NCI-H446 (cell line): ENCODE measurements around the gene TTLL8.
"Not testable (repeated sequence)": the region's sequence is repeated elsewhere in the genome, so short reads cannot be mapped to it uniquely, and the experiment has no call there.

Experiments
- DNase-seq, 2 experiments: peaks; one replicate each; lab custom pipeline; 2025; lab: John Stamatoyannopoulos, UW

The TTLL8 gene

DNA sequence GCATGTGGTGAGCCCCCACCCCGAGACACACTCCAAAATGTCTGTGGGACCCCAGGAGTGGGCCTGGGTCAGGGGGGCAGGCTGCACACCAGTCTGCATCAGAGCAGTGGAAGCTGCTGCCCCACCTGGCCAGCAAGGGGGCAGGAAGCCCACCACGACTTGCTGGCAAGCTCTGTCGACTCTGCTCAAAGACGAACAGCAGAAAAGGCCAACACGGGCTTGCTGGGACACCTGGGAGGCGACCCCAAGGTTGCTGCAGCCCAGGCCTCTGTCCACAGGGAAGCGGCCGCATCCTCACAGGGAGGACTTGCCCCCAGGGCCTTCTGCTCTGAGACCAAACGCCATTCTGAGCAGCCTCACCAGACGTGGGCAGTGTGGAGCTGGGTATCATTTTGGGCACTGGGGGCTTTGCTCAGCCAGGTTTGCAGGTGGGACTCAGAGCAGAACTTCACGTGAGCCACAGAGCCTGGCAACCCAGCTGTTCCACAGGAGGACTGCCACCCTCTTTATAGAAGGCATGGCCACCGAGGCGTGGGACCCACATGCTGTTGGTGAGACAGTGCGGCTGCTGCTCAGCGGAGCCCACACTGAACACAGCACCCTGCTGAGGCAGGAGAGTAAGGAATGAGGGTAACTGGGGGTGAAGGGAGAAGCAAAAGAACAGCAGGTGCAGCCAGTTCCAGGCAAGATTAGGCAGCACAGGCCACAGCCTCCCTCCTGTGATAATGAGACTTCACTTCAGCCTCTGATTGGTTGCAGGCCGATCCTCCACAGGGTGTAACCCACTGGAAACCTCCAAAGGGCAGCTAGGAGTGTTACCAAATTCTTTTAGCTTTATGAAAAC is 56.5 kb downstream of the TTLL8 start:
- no peak for DNase-seq

DNA sequence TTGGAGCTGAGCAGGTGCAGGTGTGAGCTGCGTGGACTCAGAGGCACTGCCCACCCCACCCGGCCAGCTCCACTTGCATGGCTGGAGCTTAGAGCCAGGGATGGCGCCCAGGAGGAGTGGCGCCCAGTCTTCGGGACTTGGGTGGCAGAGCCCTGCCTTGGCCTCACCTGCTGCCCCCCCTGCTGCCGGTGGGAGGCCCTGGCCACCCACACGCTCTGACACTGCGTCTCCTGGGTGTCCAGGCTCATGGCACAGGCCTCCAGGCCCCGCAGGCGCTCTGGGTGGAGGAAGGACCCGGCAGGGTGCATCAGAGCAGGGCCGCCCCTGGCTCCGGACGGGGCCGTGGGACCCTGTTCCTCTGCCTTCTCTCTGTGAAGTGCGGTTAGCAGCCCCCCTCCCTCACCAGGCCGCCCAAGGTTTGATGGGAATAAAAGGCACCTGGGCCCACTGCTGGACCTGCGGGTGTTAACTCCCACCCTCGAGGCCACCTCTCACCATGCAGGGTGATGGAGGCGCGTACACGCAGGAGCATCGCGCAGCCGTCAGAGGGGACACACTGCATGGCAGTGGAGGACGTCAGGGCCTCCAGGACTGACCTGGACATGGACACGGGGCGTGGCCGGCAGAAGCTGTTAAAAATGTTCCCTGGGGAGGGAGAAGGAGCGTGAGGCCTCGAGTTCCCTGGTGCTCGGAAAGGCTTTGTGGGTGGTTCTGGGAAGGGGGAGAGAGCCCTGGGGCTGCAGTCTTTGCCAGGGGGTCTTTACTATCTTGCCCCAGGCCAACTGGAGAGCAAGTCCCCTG is 57.3 kb downstream of the TTLL8 start:
- DNase-seq: no peak

DNA sequence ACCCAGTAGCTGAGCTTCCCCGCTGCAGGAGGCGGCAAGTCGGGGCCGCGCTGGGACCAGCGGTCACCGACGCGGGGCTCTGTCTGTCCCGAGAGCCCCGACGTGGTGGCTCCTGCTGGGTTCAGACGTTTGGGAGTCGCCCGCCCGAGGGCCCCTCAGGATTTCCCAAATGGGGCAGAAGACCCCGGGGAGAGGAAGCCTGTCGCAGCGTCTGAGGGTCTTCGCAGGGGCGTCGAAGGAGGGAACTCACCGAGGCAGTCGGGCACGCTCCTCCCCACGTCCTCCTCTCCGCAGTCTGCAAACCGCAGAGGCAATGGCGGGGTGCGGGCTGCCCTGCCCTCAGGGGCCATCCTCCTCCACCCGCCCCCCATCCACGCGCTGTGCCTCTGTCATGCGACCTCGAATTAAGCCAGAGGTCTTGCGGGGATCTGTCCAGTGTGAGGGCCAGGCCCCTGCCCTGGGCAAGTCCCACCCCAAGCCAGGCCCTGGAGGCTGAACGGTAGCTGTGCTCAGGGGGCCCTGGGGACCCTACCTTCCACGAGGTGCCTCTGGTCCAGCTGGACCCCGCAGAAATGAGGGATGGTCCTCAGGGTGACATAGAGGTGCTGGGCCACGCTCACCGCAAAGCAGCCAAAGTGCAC is 58.0 kb downstream of the TTLL8 start:
- DNase-seq: no peak

DNA sequence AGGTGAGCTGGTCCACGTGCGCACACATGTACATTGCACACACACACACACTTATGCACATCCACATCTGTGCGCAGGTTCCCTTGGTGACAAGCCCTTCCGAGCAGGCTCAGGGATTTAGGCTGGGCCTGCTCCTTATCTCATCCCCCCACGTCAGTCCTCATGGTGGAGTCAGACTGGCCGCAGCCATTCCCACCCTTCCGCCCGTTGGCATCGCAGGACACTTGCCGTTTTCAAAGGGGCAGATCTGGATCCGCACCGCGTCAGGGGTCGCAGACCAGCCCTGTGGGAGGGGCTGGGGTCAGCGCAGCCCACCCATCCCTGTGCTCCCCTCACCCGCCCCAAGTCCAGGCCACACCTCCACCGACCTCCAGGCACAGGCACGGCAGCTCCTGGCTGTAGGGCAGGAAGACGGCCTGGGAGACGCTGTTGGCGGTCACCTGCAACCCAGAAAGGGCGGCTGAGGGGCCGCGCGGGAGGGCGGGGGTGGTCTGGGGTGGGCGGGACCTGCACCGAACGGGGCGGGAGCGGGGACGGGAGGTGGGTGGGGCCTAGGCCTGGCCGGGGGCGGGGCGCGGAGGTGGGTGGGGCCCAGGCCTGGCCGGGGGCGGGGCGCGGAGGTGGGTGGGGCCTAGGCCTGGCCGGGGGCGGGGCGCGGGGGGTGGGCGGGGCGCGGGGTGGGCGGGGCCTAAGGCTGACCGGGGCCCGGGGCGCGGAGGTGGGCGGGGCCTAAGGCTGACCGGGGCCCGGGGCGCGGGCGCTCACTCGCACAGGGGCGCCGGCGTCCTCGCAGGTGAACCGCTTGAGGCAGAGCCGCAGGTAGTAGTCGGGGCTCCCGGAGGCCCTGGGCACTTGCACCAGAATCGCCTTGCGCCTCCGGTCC is 58.8 kb downstream of the TTLL8 start:
- DNase-seq: no peak

DNA sequence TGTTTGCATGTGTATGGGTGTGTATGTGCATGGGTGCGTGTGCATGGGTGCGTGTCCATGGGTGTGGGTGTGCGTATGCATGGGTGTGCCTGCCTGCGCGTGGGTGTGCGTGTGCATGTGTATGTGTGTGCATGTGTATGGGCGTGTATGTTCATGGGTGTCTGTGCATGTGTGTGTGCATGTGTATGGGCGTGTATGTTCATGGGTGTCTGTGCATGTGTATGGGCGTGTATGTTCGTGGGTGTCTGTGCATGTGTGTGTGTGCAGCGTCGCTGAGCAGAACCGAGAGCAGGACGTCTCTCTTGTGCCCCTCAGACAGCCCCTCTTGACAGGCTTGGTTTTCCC is 59.4 kb downstream of the TTLL8 start:
- DNase-seq: no peak

DNA sequence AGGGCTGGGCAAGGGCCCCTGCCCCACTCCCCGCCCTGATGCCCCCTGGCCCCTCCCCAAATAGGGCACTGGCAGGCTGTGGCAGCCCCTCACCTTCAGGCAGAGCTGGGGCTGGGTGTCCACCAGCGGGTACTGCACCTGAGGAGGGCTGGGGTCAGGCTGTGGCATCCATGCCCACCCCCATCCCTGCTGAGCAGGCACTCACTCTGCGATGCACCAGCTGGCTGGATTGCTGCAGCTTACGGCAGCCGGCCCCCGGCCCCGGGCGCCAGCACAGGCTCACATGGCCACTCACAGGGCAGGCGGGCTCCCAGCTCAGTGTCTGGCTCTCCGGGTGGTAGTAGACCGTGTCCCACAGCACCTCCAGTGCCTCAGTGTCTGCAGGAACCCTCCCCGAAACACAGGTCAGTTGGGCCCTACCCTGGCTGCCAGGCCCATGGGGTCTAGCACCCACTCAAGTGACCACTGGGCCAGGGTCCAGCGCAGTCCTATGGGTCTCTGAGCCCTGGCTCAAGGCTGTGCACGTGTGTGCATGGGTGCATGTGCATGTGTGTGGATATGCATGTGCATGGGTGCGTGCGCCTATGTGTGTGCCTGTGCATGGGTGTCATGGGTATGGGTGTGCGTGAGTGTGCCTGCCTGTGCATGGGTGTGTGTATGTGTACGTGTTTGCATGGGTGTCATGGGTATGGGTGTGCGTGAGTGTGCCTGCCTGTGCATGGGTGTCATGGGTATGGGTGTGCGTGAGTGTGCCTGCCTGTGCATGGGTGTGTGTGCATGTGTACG is 60.0 kb downstream of the TTLL8 start:
- no peak for DNase-seq

DNA sequence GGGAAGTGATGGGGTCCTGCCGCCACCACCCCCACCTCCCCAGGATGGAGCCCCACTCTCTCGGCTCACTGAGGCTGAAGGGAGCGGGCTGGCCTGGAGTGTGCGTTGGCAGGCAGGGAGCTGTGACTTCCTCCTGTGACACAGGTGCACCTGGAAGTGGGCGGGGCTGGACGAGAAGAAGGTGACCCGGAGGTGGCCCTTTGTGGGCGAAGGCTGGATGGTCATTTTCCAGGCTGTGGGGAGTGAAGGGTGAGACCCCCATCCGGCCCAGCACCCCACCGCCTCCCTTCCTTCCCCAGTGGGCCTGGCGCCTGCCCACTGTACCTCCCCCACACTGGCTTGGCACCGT is 60.9 kb downstream of the TTLL8 start:
- DNase-seq: no peak

DNA sequence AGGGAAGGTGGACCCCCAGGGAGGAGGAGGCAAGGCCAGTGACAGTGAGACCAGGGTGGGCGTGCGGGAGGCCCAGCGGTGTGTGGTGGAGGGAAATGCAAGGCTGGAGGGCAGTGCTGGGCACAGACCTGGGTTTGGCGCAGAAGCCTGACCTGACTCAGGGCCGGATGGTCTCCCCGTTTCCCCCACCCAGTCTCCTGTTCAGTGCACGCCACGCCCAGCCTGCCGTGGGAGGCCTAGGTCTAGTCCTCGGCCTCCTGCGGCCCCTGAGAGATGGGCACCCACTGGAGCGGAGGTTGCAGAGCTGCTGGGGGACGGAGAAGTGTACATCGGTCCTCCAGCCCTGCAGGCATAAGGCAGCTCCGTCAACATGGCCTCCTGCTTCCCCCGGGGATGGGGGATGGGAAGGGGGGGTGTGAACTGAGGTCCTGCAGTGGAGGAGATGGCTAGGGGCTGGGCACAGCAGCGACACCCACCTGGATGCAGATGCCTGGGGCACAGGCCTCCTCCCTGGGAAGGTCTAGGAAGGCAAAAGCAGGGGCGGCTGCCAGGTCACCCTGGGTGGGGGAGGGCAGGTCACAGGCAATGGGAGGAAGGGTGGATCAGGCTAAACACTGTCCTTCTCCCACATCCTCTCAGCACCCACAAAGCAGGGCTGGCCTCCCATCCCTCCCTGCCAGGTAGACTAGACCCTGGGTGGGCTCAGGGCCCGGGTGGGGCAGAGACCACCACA is 61.4 kb downstream of the TTLL8 start:
- no peak for DNase-seq

DNA sequence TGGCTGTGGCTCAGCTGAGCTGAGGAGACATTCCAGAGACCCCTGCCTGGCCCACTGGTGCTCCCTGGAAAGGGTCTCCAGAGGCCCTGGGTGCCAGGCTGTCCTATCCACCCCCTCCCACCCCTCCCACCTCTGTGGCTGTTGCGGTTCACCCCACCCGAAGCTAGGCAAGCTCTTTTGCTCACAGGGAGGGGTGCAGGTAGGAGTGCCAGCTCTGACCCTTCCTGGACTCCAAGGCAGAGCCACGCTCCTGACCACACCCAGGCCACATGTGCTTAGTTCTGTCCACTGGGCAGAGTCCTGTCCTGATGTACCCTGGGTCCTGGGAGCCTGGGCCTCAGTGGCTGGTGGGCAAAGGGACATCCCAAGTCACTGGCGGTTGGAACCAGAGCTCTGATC is 62.0 kb downstream of the TTLL8 start:
- DNase-seq: no peak

DNA sequence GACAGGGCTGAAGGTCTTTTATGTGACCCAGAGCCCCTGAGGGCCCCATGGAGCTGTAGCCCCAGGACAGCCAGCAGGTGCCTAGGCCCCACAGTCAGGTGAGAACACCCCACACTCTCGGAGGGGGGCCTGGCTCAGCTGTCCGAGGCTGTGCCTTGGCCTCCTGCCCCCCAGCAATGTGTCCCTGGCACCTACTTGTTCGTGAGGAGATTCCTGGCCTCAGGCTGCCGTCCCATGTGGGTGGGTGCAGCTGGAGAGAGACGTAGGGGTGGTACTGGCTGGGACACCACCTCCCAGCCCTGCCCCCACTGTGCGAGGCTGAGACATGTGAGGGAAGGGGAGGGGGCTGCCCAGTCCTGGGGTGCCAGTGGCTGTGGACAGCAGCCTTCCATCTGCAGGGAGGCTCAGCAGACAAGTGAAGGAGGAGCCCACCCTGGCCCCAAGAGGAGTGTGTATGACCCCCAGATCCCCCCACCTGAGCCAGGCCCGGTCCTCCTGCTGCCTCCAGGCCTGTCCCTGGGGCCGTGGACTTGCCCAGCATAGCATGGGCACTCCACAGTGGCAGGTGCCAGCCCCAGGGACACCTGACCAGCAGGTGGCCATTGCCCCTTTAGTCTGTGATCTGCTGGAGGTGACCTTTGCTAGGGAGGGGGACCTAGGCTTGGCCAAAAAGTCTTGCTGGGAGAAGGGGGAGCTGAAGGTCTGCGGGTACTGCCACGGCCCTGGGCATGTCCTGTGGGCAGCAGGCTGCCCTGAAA is 62.6 kb downstream of the TTLL8 start:
- DNase-seq: no peak

DNA sequence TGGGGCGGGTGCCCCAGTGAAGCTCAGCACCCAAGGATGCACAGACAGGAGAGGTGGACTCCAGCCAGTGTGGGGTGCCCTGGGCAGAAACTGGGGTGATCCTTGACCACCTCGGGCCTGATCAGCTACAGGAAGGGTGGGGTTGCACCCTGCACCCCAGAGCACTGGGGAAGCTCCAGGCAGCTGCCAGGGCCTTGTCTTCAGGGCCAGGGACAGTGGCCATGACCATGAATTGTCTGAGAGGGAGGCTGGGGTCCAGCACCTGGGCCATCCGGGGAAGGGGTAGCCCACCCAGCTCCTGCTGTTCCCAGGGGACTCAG is 63.1 kb downstream of the TTLL8 start:
- no peak for DNase-seq

DNA sequence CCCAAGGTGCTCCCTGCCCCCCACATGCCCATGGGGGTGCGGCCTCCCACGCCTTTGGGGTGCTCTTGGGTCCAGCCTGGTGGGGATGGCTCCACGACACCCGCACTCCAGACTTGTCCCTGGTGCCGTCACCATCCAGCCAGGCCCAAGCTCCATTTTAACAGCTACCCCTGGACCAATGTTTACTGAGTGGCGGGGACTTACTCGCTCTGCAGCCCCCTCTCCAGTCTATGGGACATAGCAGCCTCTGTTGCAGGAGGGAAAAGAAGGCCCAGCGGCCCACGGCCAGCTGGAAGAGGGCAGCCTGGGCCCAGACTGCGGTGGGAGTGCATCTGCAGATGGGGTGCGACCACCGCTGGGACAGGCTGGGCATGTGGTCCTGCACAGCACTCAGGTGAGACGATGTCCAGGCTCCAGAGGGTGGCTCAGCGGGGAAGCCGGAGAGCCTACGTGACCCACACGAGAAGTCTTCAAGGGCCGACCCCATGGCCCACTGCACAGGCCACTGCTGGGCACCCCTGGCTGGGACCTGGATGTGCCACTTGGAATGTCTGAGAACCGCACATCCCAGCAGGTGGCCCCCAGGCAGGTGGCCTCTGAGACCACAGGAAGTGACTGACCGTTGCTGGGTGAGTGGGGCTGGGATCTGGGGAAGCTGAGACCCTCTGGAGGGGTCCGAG is 63.6 kb downstream of the TTLL8 start:
- no peak for DNase-seq

DNA sequence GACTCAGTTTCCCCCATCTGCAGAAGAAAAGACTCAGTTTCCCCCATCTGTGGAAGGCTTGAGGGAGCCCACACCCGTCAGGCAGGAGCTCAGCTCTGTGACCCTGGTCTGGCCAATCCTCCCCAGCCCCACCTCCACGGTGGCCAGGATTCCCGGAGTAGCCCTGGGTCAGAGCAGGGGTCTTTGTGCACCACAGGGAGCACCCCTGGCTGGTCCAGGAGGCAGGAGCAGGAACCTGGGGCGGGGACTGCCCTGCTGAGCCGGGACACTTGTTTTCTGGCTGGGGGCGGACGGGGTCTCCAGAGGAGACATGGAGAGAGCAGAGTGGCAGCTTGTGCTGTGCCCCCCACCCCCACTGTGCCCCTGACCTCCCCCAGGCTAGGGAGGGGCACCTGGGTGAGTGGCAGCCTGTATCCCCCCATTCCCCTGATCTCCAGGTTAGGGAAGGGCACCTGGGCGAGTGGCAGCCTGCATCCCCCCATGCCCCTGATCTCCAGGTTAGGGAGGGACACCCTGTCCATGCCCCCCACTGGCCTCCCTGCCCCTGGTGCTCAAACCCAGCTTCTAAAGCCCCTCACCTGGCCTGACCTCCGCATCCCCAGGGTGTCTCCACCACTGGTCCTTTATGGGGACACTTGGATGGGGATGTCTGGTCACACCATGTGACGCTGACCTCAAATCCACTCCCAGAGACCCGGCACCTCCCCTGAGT is 64.3 kb downstream of the TTLL8 start:
- no peak for DNase-seq

DNA sequence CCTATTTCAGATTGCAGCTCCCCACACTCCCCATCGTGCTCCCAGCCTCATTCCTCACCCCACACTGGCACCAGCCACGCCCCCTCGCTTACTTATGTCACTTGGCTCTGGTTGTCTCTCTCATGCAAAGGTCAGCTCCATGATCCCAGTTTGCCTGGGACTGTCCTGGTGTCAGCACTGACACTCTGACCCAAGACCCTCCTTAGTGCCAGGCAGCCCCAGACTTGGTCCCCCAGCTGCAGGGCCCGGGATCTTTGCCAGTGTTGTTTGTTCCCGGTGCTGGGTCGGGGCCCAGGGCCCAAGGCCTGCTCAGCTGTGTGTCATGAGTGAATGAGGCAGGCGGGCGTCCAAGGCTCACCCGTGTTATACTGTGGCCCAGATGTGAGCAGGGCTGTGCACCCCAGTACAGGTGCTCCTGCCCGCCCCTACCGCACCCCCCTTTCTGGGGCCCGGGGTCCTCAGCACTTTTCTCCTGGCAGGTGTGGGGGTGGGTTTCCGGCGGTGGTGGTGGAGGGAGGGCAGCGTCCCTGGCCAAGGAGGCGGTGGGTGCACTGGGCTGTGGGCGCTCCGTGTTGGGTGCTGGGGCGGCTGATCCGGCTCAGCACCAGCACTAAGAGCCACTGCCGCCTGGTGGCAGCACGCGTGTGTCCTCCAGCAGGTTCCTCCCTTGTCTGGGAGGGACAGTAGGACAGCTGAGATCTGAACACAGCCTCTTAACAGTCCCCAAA is 65.0 kb downstream of the TTLL8 start:
- no peak for DNase-seq

DNA sequence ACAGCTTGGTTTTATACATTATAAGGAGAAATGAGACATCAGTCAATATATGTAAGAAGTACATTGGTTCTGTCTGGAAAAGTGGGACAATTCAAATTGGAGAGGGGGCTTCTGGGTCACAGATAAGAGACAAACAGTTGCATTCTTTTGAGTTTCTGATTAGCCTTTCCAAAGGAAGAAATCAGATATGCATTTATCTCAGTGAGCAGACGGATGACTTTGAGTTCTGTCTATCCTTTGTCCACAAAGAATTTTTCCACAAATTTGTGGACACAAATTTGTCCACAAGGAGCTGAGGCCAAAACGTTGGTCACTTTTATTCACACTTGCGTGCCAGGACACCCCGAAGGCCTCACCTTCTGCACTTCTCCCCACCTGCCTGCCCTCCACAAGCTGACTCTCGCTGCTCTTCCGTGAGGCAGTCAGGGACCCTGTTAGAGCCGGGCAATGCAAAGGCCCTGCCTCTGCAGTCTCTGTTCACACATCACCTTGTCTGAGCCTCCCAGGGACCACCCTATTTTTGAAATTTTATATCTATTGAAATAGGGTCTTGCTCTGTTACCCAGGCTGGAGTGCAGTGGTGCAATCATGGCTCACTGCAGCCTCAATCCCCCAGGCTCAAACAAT is 66.1 kb downstream of the TTLL8 start:
- DNase-seq: no peak

DNA sequence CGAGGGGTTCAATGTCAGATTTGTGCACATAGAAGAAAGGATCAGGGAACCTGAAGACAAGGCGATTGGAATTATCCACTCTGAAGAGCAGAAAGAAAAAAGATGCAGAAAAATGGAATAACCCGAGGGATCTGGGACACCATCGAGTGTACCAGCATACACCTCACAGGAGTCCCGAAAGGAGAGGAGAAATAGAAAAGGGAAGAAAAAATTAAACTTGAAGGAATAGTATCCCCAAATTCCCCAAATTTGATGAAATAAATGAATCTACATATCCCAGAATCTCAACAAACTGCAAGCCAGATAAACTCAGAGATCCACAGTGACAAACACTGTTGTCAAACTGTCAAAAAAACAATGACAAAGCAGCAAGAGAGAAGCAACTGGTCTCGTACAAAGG is 66.9 kb downstream of the TTLL8 start:
- no peak for DNase-seq

DNA sequence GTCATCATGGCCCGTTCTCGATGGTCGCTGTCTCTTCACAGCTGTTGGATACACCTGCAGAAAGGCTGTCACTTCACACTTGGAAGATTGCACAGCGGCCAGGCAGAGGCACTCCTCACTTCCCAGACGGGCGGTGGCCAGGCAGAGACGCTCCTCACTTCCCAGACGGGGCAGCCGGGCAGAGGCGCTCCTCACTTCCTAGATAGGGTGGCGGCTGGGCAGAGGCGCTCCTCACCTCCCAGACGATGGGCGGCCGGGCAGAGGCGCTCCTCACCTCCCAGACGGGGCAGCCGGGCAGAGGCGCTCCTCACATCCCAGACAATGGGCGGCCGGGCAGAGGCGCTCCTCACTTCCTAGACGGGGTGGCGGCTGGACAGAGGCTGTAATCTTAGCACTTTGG is 68.3 kb downstream of the TTLL8 start:
- not testable (repeated sequence) for DNase-seq

DNA sequence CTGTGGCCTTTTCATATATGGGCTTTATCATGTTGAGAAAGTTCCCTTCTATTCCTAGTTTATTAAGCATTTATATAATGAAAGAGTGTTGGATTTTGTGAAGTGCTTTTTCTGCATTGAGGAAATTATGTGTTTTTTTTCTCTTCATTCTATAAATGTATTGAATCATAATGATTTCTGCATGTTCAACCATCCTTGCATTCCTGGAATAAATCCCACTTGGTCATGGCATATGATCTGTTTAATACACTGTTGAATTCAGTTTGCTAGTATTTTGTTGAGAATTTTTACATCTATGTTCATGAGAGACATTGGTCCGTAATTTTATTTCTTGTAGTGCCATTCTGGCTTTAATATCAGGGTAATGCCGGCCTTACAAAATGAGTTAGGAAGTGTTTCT is 71.8 kb downstream of the TTLL8 start:
- DNase-seq: no peak
